Stimulated activated CD4-positive, alpha-beta T cell treated with anti-CD3 and anti-CD28 coated beads, Interleukin-15, amount 100 ng/mL, for 24 hours (primary cell): ENCODE data around the gene SPINK14.

Experiments
- DNase-seq: peaks from one replicate; pipeline ENCODE4 v3.0.0-alpha.2; 2020

SPINK14 gene

GRCh38 chr5:148202531-148203203 lies 34.3 kb downstream of the SPINK14 start, which contains the start of gene SPINK6:
Gene SPINK6, plus strand, starts transcription at chr5:148203042. Its CDS starts 55 bp downstream, at chr5:148203097.
- DNase-seq, result no peak

- no peak for DNase-seq
Observed at GRCh38 chr5:148205044-148205806, 36.9 kb downstream of the SPINK14 start.

- no peak for DNase-seq
Observed at GRCh38 chr5:148205865-148206264, 37.5 kb downstream of the SPINK14 start.

GRCh38 chr5:148206620-148207019 lies 38.3 kb downstream of the SPINK14 start:
- DNase-seq, result no peak

GRCh38 chr5:148208226-148208625 lies 39.9 kb downstream of the SPINK14 start:
- DNase-seq, result no peak

GRCh38 chr5:148209151-148209770 lies 40.9 kb downstream of the SPINK14 start:
- no peak for DNase-seq

GRCh38 chr5:148214665-148215185 lies 46.4 kb downstream of the SPINK14 start:
- DNase-seq, result no peak

- DNase-seq, result no peak
Observed at GRCh38 chr5:148221508-148221907, 53.2 kb downstream of the SPINK14 start.

- no peak for DNase-seq
Observed at GRCh38 chr5:148224117-148224742, 55.9 kb downstream of the SPINK14 start.
